IPS-18c (cell line): ENCODE results near the gene TPD52L2.
A peak's percentile ranks its signal among the peaks of the same experiment; 100 is the strongest.
"Not testable (repeated sequence)": the region's sequence is repeated elsewhere in the genome, so short reads cannot be mapped to it uniquely, and the experiment has no call there.

Experiments
- H3K4me3 ChIP-seq: 2 replicates; pipeline ENCODE4 v1.7.0; 2013; ENCODE audit warnings: low read depth, mild to moderate bottlenecking, low read length, moderate library complexity; ENCODE audit not compliant: insufficient read depth
- H3K9me3 ChIP-seq: one replicate; pipeline ENCODE4 v1.6.1; 2013; ENCODE audit warnings: mild to moderate bottlenecking, low read length, moderate library complexity; ENCODE audit not compliant: control insufficient read depth, insufficient read depth

TPD52L2 gene

GRCh38 chr20:63929473-63929883 is 64.4 kb downstream of the TPD52L2 start:
- H3K4me3 ChIP-seq, H3K9me3 ChIP-seq: not testable (repeated sequence)

DNA sequence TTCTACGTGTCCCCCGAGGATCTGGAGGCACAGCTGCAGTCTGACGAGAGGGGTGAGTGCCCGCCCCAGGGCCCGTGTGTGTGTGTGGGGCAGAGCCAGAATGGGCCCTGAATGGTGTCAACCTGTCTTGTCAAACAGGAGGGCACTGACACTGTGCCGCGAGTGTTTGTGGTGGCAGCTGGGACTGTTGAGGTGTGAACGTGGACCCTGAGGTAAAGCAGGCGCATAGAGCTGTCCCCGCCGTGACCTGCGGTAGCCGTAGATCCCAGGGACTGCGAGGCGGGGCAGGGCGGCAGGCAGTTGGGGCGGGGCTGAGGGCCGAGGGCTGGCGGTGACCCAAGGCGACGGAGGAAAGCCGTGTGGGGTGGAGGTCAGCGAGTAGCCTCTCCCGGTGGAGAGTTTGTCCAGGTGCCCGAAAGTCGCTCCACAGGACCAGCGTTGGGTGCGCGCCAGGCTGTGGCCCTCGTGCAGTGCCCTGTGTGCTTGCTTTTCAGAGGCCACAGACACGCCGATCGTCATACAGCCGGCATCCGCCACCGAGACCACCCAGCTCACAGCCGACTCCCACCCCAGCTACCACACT is 66.0 kb downstream of the TPD52L2 start:
- Histone ChIP-seq H3K4me3 (no peak overlapping the region), H3K9me3 (no peaks in the 10 kb centered on the region)

DNA sequence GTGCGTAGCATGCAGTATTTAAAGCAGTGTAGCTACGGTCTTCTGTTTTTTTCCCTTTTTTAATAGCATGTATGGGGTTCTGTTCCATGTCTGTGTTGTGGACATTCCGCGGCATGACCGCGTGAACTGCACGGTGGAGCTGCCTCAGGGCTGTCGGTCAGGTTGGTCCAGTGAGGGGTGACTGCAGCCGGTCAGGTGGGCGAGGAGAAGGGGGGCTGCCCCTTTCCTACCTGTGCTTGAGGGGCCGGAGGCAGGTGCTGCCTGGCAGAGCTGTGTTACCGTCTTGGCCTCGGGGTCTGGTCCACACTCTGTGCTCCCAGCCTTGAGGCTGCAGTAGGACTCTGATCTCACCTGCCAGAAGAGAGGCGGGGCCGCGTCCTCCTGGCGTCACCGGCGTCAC is 66.7 kb downstream of the TPD52L2 start:
- no peaks in the 10 kb centered on the region for H3K9me3 ChIP-seq
- no peak overlapping the region for H3K4me3 ChIP-seq

DNA sequence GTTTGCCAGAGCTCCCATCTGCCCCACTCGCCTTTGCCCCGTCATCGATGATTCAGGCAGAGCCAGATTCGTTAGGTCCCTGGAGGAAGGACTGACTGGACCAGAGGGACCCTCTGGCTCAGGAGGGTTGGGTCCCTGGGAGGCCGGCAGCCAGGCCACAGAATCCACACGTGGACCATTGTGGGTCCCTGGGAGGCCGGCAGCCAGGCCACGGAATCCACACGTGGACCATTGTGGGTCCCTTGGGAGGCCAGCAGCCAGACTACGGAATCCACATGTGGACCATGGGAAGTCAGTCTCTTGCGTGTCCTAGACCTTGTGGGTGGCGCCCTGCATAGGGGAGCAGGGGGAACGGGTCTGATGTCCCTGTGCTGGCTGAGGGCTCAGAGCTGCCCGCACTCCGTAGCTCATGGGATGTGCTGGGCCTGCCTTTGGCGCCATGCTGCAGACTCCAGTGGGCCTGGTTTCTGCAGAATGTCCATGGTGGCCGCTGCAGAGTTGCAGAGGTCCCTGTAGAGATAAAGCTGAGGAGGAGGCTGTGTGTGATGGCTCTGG is 67.6 kb downstream of the TPD52L2 start:
- Histone ChIP-seq H3K9me3 (no peaks in the 10 kb centered on the region), H3K4me3 (no peak overlapping the region)

DNA sequence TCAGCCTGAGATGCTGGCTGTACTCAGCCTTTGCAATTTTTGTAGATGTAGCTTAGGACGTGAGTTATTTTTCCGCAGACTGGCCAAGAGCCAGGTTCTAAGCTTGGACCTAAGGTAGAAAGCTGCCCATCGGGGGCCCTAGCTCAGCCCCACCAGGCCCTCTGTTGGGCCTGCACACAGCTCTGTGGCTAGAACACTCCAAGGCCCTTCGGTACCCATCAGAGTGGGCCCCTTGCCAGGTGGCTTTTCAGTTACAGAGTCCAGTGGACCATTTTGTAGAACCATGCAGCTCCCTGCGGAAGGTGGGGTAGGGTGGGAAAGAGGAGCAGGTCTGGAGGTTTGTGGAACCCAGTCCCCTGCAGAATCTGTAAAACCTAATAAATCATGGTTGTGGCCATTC is 68.6 kb downstream of the TPD52L2 start:
- no peaks in the 10 kb centered on the region for H3K9me3 ChIP-seq
- H3K4me3 ChIP-seq, result no peak overlapping the region

DNA sequence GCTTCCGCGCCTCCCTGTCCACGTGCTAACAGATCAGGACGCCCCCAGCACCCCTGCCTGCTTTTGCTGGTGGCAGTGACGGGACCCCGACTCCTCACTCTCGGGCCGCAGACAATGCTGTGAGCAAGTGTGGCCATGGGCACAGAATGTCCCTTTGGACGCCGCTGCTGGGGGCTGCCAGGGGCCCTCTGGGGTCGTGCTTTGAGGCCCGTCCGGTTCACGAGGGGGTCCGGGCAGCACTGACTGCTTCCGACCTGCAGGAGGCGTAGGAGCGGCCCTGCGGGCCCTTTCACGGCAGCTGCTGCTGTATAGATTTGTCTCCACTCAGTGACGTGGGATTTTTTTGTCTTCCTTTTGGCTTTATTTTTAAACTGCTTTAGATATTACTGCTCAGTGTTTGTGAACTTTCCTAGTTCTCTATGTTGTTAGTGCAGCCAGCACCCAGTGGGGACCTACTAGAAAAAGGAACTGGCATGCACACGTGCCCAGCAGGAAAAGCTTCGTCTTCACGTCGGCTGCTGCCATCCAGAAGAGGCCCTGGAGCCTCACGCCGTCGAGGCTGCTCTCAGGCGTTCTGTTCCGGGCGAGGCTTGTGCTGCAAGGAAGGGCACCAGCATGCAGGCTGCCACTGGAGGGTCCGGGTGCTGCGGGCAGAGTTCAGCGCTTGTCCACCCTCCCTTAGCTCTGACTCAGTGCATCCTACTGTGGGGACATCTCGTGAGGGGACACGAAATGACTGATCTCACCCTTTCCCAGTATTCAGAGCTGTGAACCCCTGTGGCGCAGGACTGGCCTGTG is 69.4 kb downstream of the TPD52L2 start:
- Histone ChIP-seq H3K9me3 (no peaks in the 10 kb centered on the region), H3K4me3 (no peak overlapping the region)

- Histone ChIP-seq H3K9me3 (no peaks in the 10 kb centered on the region), H3K4me3 (no peak overlapping the region)
These were observed 70.4 kb downstream of the TPD52L2 start for GRCh38 chr20:63935447-63935846.

DNA sequence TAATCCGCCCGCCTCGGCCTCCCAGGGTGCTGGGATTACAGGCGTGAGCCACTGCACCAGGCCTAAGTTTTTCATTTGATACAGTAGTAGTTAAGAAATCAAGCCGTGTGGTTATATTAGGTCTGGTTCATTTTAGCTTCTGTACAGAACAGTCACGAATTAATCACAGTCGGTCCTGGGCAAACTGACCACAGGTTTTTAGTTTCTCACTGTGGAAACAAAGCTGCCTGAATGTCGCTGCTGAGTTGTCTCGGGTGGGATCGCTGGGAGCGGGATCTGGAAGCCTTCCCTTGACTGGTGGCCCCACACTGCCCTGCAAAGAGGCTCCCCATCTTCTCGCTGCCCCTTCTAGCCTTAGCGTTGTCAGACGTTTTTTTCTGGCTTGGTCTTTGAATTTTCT is 72.5 kb downstream of the TPD52L2 start:
- Histone ChIP-seq H3K4me3 (no peak overlapping the region), H3K9me3 (no peaks in the 10 kb centered on the region)

DNA sequence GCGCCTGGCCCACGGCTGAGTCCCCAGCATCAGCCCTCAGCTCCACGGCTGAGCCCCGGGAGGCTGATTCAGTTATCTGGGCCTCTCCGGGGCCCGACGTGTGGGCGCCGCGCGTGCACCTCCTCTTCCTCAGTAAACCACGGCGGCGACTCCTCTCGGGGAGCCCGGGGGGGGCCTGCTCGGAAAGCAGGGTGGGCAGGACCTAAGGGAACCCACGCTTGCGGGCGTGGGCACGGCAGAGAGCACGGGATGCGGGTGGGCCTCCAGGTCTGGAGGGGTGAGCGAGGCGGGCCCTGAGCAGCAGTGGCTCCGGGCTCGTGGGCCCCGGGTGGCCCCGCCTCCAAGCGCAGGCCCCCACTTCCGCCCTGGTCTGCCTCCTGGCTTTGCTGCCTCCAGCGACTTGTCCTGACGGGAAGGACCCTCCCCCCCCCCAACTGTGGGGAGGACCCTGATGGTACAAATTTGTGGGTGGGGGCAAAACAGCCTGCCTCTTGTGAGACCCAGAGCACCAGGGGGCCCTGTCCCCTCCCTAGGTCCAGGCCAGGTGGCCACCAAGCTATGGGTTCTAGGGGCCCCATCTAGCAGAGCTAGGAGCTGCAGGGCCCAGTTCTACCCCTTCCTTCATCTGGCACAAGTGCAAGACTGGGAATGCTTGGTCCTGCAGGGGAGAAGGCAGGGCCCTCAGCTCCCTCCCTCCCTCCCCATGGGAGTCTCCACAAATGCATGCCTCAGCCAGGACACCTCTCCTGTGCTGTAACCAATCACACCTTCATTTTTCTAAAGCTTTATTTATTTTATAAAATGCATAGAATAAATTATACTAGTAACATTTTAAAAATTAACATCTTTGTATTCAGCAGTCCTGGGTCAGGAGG is 74.2 kb downstream of the TPD52L2 start:
- H3K4me3 ChIP-seq, result peak overlapping the region; percentile 55

GRCh38 chr20:63940071-63940471 is 75.0 kb downstream of the TPD52L2 start:
- Histone ChIP-seq H3K9me3 (no peaks in the 10 kb centered on the region), H3K4me3 (peak overlapping the region; percentile 55)

More for the DNA sequence above, 74.2 kb downstream of the TPD52L2 start:
- no peaks in the 10 kb centered on the region for H3K9me3 ChIP-seq

DNA sequence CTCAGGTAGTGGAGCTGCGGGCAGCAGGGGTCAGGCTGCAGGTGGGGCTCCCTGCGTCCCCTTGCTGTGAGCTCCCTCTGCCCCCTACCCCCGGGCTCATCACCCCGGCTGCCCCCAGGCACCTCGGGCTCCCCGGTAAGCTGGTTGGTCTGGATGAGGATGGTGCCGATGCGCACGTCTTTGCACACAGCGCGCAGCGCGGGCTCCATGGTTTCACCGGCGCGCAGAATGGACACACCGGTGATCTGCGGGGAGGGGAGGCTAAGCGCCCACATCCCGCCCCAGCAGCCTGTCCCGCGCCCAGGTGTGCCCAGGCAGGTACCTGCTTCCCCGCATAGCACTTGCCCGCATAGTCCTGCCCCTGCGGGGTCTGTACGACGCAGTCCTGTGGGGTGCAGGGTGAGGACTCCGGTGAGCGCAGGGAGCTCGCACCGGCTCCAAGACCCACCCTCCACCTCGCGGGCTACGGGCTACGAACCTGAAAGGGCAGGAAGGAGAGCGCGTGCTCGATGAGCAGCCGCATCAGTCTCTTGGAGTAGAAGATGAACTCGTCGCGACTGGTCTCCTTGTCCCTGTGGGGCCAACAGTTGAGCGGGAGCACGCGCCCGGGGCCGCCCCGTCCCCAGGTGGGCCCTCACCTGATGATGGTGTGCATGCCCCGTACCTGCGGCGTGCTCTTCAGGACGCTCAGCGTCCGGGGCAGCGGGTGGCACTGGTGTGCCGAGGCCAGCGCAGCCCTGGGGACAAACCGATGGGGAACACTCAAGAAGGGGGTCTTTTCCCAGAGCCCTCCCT is 75.6 kb downstream of the TPD52L2 start:
- Histone ChIP-seq H3K4me3 (peak overlapping the region; percentile 55), H3K9me3 (no peaks in the 10 kb centered on the region)
